NCI-H128 (cell line): ENCODE measurements around the gene KLHL42.

ENCODE experiments used
- DNase-seq: peaks from one replicate; lab custom pipeline; 2025; ENCODE audit not compliant: unreplicated experiment; lab: John Stamatoyannopoulos, UW

Gene KLHL42

DNA sequence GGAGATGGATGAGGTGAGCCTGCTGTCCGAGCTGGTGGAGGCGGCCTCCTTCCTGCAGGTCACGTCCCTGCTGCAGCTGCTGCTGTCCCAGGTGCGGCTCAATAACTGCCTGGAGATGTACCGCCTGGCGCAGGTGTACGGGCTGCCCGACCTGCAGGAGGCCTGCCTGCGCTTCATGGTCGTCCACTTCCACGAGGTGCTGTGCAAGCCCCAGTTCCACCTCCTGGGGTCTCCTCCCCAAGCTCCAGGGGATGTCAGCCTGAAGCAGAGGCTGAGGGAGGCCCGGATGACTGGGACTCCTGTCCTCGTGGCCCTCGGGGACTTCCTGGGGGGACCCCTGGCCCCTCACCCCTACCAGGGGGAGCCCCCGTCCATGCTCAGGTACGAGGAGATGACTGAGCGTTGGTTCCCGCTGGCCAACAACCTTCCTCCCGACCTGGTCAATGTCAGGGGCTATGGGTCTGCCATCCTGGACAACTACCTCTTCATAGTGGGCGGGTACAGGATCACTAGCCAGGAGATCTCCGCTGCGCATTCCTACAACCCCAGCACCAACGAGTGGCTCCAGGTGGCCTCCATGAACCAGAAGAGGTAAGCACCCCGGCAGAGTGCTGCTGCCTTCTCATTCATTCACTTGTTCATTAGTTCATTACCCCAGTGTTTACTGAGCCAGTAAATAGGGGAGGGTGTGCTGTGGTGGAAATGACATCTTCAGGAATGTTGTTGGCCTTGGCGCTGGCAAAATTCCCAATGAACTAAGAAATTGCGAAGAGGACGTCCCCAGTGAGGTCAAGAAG, 777 bp downstream of the KLHL42 start:
- DNase-seq, result no peak

DNA sequence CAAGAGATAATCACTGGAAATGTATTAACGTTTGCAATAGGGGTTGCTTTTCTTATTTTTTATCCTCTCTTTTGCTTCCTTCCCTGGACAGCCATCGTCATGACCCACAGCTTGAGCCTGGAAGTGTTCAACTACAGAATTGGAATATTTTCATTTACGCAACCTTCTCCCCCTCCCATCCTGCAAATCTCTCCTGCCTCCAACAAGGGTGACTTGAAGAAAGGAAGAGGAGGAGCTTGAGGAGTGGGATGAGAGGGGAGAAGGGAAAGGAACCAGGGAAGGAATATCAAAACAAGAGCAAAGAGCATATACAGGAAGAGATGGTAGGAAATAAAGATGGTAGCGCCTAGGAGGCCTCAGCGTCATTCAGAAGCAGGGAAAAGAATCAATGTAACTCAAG, 1.6 kb downstream of the KLHL42 start:
- no peak for DNase-seq

- DNase-seq, result no peak
These were observed 2.4 kb downstream of the KLHL42 start for GRCh38 chr12:27782481-27782880.

- no peak for DNase-seq
These were observed 6.0 kb downstream of the KLHL42 start for GRCh38 chr12:27785882-27786570.

DNA sequence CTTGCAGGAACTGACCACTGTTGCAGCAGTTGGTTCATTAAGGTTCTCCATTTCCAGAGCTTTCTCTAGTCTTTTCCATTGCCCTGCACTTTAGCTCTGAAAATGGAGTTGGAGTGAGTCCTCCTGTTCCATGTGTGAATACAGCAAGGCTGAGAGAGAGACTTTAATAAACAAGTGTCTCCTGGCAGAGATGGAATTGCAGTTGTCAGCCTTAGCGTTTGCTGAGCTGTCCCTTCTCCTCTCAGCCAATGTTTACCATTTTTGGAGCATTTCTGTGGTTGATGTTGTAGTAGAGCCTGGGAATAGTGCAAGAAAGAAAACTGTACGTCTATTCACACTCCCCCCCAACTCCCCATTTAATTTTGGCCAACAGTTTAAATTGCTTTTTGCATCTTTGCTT, 7.5 kb downstream of the KLHL42 start:
- no peak for DNase-seq

GRCh38 chr12:27790179-27790578, 10.1 kb downstream of the KLHL42 start:
- DNase-seq, result no peak

- no peak for DNase-seq
These were observed 15.0 kb downstream of the KLHL42 start for GRCh38 chr12:27794818-27795584.

DNA sequence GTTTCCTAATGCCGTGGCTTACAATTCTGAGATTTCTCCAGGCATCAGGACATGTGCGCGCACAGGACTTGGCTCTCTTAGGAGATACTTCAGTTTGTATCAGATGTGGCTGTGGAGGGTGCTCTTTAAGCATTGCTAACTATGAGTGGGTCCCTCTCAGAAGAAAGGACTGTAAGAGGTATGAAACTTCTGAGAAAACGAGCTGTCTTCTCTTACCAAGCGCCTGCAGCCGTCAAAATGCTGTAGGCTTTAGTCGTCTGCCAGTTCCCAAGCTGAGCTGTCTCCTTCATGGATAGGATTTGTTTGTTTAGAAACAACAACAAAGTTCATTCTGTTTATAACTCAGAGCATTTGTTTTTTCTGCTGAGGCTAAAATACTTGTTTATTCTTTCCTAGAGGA, 16.1 kb downstream of the KLHL42 start:
- no peak for DNase-seq

- DNase-seq, result no peak
These were observed 17.4 kb downstream of the KLHL42 start for GRCh38 chr12:27797301-27798025.

GRCh38 chr12:27800819-27801218, 20.8 kb downstream of the KLHL42 start:
- DNase-seq, result no peak

GRCh38 chr12:27801630-27802029, 21.6 kb downstream of the KLHL42 start:
- no peak for DNase-seq

- DNase-seq, result no peak
These were observed 22.5 kb downstream of the KLHL42 start for GRCh38 chr12:27802511-27802910.

DNA sequence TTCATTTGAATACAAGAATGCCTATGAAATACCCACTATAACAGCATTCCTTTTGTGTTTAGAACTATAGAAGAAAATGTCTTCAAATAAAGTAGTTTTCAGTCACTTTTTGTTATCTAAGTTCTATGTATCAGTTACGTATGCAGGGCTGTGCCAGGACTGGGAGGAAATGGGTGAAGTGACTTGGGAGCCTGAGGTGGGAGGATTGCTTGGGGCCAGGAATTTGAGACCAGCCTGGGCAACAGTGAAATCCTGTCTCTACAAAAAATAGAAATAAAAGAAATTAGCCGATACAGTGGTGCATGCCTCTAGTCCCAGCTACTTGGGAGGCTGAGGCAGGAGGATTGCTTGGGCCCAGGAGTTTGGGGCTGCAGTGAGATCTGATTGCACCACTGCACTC, 22.9 kb downstream of the KLHL42 start:
- no peak for DNase-seq

DNA sequence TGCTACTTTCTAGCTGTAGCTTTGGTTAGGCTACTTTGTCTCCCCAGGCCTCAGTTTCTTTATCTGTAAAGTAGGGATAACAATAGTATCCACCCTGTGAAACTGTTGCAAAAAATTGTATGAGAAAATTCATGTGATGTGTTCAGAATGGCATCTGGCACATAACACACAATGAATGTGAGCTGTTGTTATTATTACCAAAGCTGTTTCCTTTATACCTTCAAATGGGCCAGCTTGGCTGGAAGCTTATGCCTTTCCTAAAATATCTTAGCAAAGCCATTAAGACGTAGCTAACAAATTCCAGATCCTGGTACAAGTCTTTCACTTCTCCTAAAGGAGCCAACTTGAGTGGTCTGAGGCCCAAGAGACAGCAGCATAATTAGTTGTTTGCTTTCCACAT, 25.2 kb downstream of the KLHL42 start:
- no peak for DNase-seq

DNA sequence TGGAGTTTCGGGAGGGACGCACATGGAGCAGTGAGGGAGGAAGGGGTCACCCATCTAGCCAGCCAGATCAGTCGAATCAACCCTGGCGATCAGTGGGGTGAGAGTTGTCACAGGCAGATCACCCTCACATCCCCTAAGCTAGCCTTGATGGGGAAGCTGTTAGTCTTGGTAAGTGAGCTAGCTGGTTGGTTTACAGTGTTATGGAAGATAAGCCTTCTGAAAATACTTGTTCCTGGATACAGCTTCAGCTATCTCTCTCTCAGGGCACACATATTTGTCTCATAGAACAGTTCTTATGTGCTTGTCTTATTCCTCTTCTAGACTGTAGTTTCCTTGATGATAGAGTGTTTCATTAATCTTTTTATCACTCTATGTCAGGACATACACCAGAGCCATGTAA, 26.2 kb downstream of the KLHL42 start:
- no peak for DNase-seq

- no peak for DNase-seq
These were observed 27.1 kb downstream of the KLHL42 start for GRCh38 chr12:27807063-27807703.

DNA sequence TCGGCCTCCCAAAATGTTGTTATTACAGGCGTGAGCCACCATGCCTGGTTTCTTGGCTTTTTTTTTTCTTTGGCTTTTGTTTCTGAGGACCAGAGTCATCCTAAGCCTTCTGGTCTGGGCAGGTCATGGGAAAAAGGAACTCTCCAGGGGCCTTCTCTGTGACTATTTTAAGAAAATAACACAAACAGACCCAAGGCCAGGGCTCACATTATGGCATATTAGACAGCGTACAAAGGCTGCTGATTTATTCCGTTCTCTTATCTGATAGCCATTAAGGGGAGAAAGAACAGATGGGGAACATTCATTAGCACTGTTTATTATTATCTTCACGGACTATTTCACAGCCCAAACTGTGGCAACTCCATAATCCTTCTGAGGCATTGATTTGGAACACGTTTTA, 28.8 kb downstream of the KLHL42 start:
- DNase-seq, result no peak

DNA sequence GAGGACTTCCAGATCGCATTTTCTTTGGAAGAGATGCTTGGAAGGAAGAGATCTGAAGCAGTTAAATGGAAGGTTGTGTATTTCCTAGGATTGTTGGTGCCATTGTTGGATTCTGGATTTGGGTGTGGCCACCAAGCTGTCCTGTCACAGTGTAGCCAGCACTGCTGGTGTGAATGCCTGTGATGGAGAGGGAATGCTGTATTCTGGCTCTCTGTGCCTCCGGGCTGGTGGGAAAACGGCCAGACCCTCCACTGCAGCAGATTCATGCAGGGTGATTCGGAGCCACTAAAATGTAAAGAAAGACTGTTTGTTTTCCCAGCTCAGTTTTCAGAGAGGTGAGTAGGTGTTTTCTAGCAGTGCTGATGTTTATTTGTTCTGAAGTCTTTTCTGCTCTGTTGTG, 30.7 kb downstream of the KLHL42 start:
- no peak for DNase-seq

DNA sequence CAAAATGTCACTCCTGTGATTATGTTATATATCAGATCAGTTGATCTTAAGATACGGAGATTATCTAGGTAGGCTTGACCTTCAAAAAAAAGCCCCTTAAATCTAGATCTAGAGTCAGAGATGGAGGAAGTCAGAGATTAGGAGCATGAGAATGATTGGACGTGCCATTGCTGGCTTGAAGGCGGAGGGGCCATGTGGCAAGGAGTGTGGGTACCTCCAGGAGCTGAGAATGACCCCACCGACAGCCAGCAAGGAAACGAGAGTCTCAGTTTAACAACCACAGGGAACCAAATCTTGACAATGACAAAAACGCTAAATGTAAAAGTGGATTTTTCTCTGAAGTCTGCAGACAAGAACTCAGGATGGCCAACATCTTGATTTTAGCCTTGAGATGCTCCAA, 32.5 kb downstream of the KLHL42 start:
- no peak for DNase-seq

DNA sequence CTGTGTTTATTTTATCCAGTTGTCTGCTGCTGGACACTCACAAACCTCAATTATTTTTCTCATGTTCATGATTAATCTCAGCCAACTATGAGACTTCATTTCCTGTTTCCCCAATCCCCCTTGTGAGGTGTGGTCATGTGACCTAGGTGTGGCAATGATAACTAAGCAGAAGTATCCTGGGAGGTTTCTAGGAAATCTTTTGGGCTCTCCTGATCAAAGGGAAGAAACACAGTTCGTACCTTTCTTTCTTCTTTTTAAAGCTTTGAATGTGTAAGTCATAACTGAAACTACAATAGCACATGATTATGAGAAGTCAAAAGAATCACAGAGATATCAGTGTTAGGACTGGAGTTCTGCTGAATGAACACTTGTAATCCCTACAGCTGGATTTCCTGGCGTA, 34.4 kb downstream of the KLHL42 start:
- no peak for DNase-seq
